NCI-H446 (cell line): ENCODE data around the gene U2AF2.

Experiments
- DNase-seq, 2 experiments: peaks; one replicate each; lab custom pipeline; 2025; lab: John Stamatoyannopoulos, UW

U2AF2 gene

DNA sequence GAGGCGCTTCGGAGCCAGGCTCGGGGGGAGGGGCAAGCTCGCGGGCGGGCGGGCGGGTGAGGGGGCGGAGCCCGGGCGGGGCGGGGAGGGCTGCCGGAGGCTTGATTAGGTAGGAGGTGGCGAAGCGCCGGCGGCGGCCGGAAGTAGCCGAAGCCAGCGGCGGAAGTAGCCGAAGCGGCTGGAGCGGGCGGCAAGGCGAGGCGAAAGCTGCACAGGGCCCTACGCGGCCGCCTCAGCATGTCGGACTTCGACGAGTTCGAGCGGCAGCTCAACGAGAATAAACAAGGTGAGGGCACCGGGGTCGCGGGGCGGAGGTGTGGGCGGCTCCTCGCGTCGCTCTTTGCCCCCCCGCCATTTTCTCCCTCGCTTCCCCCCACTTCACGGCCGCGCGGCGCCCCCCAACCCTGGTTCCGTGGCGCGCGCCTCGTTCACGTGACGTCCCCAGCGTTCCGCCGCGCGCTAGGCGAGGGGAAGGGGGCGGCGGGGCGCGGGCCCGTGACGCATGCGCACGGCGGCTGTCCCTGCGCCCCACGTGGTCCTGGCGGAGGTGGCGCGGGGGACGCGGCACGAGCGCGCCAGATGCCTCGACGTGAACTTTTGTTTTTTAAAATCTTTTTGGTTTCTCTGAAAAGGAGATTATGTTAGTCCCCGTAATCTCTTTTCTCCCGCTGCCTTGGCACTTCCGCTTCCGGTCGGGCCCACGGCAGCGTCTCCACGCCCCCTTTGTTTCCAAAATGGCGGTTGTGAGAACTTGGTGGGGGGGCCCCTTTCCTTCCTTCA is at the start of gene U2AF2:
Gene U2AF2, plus strand, starts transcription at position 168 of the 780 bp plus-strand sequence. Its CDS starts 70 bp downstream, at position 238.
- DNase-seq = peak; percentile 83 to 99

DNA sequence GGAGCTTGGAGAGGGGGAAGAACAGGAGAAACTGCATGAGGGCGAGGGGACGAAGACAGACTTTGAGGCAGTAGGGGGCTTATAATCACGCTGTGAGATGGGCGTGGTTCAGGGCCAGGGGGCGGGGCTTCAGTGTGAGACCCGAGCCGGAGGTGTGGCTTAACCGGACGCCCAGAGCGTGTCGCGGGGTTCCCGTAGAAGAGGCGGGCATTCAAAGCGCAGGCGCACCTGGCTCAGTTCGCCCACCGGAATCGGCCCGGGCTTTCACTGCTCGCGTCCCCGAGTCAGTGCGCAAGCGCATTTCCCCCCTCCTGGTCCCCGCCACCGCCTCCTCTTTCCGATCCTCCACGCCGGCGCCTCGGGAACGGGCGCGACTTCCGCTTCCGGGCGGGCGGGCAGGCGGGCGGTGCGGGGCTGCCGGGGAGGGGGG is 49.6 kb upstream of the U2AF2 start:
- DNase-seq = peak; percentile 97 to 99

DNA sequence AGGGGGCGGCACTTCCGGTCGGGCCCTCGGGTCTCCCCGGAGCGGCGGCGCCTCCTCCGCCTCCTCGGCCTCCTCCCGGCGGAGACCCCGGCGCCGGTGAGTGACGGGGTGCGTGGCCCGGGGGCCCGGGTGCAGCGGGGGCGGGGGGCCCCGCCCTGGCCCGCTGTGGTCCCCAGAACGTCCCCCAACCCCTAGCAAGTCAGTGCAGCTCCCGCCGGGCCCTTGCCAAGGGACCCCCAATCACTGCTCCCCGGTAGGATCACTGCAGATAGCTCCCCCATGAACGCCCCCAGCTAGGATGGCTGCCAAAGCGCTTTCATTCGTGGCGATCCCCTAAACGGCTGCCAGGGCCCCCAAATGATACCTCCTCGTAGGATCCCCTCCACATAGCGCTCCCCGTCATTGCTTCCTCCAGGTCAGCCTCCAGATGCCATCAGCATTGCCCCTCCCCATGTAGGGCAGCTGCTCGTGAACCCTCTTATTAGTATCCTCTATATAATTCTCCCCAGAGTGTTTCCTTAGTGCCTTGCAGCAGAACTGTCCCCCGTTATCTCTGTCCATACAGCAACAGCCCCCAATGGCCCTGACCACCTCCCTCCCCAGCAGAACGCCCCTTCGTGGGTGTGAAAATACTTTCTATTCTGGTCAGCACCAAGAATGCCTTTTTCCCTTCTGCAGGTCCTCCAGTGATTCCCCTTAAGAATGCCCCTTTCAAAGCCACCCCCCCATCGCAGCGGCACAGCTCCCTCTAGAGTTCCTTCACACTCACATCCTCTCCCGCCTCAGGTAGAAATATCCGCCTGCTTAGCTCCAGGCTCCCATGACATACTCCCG is 49.0 kb upstream of the U2AF2 start, which contains the start of gene ZNF865:
Gene ZNF865, plus strand, starts transcription at position 11 of the 834 bp plus-strand sequence. CDS start 7,972 bp downstream, outside the sequence.
- DNase-seq = peak; percentile 55 to 69

DNA sequence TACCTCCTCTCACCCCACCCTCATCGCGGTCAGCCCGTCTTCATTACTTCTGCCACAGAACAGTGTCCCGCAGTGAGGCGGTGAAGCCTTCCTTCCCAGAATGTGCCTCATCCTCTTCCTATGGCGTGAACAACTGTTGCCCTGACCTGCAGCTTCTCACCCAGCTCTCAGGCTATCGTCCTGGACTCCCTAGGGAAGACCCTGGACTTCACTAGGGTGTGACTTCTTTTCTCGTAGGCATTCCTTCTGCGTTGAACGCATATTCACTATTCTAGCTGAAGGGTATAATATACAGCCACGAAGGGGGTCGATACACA is 48.4 kb upstream of the U2AF2 start:
- DNase-seq = no peak

DNA sequence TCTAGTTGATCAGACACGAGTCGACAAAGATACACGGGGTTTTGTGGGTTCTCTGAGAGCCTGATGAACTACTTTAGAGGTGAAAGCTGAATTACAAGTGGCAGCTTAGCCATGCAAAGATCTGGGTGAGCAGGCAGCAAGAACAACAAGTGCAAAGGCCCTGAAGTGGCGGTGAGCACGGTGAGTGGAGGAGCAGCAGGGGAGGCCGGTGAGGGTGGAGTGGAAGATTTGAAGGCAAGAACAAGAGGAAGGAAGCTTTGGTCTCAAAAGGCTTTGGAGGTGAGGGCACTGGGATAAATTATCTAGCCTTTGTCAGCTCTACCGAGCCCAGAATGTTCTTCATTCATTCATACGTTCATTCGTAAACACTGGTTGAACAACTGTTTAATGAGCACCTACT is 48.0 kb upstream of the U2AF2 start:
- no peak for DNase-seq

DNA sequence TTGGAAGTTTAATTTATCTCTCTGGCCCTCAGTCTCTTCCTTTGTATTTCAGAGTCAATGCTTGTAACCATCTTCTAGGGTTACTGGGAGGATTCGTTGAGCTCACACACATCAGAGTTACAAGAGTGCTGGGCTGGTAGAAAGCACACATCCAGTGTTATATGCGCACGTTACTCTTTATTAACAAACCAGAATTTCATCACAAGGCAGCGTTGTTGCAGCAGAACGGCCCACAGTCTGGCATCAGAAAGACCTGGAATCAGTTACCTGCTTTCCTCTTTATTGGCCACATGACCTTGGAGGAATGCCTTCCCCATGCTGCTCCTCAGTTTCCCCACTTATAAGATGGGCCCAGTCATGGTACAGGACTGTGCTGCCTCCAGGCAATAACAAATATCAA is 45.5 kb upstream of the U2AF2 start:
- no peak for DNase-seq

DNA sequence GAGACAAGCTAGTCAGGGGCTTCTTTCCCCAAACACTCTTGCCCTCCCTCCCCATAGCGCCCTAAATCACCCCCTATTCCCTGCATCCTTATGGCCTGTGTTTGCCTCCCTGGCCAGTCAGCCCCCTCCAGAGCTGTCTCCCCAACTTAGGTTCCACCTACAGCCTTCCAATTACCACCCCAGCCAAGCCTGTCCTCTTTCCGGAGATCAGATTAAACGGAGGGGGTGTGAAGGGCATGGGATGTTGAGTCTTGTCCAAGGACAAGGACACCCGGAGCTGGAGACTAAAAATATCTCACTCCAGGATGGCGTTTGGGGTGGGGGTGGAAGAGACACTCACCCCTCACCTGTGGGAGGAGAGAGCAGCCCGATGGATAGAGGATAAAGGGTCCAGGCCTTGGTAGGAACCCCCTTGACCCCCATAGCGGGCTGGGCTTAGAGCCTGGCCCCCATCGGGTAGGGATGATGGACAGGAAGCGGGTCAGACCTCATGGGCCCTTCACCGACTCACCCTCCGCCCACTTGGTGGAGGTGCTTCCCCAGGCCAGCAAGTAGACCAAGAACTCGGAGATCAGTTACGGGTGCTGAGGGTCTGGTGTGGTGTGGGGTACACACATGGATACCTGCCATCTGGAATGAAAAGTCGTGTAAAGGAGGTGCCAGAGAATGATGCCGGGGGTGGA is 43.4 kb upstream of the U2AF2 start:
- no peak for DNase-seq

DNA sequence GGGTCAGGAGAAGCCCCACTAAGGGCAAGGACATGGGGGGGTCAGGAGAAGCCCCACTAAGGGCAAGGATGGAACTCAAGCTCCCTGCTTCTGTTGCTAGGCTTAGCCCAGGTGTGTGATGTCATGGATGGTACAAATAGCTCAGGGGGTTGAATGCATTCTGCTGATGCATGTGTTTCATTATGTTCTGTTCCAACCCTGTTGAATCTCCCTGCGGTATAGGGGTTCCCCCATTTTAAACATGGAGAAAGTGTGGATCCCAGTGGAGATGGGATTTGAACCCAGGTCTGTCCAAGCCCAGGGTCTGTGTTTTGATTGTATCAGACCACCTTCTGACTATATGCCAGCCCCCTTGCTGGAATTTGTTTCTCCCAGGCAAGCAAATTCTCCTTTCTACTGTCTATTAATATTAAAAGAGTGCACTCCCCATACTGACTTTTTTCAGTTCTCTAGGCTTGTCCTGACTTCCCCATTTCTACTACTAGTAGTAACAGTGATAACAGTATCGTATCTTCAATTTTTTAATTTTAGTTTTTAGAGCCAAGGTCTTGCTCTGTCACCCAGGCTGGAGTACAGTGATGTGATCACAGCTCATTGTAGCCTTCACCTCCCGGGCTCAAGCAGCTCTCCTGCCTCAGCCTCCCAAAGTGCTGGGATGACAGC is 42.7 kb upstream of the U2AF2 start:
- no peak for DNase-seq

DNA sequence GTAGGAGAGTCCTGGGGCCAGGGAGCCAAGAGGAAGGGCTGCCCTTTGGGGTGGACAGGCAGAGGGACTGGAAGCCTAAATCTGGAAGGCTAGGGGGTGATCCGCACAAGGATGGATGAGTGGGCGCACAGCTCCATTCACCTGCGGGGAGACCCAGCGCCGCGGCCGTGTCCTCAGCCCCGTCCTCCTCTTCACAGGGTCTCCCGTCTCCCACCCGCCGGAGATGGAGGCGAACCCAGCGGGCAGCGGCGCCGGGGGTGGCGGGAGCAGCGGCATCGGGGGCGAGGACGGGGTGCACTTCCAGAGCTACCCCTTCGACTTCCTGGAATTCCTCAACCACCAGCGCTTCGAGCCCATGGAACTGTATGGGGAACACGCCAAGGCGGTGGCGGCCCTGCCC is 41.4 kb upstream of the U2AF2 start:
- DNase-seq = no peak

DNA sequence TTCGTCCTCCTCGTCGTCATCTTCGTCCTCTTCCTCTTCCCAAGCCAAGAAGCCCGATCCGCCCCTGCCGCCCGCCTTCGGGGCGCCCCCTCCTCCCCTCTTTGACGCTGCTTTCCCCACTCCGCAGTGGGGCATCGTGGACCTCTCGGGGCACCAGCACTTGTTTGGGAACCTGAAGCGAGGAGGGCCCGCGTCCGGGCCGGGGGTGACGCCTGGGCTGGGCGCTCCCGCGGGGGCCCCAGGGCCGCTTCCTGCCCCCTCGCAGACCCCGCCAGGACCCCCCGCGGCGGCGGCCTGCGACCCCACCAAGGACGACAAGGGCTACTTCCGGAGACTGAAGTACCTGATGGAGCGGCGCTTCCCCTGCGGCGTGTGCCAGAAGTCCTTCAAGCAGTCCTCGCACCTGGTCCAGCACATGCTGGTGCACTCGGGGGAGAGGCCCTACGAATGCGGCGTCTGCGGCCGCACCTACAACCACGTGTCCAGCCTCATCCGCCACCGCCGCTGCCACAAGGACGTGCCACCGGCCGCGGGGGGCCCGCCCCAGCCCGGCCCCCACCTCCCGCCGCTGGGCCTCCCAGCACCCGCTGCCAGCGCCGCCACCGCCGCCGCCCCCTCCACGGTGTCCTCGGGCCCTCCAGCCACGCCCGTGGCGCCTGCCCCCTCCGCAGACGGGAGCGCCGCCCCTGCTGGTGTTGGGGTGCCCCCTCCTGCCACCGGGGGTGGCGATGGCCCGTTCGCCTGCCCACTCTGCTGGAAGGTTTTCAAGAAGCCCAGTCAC is 40.7 kb upstream of the U2AF2 start:
- DNase-seq = no peak

DNA sequence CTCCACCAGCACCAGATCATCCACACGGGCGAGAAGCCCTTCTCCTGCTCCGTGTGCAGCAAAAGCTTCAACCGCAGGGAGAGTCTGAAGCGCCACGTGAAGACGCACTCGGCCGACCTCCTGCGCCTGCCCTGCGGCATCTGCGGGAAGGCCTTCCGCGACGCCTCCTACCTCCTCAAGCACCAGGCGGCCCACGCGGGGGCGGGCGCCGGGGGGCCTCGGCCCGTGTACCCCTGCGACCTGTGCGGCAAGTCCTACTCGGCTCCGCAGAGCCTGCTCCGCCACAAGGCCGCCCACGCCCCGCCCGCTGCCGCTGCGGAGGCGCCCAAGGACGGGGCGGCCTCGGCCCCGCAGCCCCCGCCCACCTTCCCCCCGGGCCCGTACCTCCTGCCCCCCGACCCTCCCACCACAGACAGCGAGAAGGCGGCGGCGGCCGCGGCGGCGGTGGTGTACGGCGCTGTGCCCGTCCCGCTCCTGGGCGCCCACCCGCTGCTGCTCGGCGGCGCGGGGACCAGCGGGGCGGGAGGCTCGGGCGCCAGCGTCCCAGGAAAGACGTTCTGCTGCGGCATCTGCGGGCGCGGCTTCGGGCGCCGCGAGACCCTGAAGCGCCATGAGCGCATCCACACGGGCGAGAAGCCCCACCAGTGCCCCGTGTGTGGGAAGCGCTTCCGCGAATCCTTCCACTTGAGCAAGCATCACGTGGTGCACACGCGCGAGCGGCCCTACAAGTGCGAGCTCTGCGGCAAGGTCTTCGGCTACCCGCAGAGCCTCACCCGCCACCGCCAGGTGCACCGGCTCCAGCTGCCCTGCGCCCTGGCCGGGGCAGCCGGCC is 39.9 kb upstream of the U2AF2 start:
- no peak for DNase-seq

DNA sequence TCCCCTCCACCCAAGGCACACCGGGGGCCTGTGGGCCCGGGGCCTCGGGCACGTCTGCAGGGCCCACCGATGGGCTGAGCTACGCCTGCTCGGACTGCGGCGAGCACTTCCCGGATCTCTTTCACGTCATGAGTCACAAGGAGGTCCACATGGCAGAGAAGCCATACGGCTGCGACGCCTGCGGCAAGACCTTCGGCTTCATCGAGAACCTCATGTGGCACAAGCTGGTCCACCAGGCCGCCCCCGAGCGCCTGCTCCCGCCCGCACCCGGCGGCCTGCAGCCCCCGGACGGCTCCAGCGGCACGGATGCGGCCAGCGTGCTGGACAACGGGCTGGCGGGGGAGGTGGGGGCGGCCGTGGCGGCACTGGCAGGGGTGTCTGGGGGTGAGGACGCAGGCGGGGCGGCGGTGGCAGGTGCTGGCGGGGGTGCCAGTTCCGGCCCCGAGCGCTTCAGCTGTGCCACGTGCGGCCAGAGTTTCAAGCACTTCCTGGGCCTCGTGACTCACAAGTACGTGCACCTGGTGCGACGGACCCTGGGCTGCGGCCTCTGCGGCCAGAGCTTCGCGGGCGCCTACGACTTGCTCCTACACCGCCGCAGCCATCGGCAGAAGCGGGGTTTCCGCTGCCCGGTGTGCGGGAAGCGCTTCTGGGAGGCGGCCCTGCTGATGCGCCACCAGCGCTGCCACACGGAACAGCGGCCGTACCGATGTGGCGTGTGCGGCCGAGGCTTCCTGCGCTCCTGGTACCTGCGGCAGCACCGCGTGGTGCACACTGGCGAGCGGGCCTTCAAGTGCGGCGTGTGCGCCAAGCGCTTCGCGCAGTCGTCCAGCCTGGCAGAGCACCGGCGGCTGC is 39.1 kb upstream of the U2AF2 start:
- no peak for DNase-seq

DNA sequence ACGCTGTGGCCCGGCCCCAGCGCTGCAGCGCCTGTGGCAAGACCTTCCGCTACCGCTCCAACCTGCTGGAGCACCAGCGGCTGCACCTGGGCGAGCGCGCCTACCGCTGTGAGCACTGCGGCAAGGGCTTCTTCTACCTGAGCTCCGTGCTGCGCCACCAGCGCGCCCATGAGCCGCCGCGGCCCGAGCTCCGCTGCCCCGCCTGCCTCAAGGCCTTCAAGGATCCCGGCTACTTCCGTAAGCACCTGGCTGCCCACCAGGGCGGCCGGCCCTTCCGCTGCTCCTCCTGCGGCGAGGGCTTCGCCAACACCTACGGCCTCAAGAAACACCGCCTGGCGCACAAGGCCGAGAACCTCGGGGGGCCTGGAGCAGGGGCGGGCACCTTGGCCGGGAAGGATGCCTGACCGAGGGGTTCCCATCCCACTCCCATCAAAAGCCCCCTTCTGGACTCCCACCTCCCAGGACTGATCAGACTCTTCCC is 38.4 kb upstream of the U2AF2 start:
- no peak for DNase-seq

DNA sequence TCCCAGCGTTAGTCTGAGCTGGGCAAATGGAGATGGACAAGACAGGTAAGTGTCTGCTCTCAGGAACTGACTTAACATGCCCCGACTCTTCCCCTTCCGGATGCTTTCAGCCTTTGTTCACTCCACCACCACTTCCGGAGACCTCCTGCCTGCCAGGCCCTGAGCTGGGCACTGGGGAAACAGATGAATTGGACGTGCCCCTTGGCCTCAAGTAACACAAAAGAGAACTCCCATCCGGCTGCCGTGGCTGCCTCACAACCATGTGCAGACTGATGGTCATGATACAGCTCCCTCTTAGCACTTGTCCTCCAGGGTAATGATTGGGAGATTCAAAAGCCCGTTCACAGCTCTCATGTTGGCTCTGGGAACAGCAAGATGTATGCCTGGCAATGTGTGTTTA is 37.4 kb upstream of the U2AF2 start:
- no peak for DNase-seq

DNA sequence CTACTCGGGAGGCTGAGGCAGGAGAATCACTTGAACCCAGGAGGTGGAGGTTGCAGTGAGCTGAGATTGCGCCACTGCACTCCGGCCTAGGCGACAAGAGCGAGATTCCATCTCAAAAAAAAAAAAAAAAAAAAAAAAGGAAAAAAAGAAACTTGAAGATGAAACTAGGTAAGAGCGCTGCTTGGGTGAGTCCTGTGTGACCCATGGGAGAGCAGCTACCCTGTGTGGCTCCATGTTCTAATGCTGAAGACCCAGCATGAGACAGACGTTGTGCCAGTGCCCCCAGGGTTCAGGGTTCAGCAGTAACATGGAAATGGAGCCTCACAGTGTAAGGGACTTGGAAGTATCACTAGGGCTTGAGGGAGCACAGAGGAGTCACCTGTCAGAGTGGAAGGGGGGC is 36.4 kb upstream of the U2AF2 start:
- no peak for DNase-seq

DNA sequence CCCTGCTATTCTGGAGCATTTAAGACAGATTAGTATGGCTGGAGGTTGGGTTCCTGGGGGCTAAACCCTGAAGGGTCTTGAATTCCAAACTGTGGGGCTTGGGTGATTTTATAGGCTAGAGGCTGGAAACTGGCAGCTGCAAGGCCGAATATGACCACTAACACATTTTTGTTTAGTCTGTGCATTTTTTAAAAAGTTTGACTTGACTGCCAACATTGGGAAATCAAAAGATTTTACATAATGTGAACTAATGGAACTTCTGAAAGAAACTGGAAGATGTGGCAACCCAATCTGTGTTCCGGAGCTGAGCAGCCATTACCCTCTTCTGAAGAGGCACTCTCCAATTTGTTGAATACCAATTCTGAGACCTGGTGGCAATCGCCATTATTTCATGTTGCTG is 35.5 kb upstream of the U2AF2 start:
- DNase-seq = no peak

DNA sequence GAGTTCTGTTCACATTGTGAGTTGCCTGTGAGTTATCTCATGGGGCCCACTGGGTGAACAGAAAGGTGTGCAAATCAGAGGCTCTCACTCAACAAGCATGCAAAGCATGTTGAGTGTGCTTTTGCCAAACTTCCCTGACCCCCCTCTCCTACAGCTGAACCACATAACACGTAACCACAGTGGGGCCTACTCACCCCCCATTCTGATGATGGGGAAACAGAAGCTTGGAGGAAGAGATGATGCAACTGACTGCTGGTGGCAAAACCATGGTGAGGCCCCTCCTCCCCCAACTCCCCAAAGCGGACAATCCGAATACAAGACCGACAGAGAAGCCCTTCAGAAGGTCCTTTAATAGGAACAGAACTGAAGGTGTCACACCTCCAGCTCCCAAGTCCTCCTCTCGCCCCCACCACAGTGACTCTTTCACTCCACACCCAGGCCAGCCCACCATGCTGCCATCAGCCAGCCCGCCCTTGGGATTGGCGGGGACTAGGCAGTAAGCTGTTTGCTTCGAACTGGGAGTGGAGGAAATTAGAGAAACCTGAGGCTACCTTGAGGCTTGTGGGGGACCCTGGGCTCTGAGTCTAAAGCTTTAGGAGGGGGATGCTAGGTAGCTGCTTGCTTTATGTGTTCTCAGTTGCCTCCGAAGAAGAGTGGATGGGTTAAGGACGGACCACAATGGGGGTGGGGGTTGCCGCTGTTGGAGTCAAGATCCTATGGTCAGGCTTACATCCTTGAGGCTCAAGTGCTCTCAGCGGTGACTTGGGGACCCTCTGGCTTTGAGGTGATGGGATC is 34.2 kb upstream of the U2AF2 start:
- no peak for DNase-seq

DNA sequence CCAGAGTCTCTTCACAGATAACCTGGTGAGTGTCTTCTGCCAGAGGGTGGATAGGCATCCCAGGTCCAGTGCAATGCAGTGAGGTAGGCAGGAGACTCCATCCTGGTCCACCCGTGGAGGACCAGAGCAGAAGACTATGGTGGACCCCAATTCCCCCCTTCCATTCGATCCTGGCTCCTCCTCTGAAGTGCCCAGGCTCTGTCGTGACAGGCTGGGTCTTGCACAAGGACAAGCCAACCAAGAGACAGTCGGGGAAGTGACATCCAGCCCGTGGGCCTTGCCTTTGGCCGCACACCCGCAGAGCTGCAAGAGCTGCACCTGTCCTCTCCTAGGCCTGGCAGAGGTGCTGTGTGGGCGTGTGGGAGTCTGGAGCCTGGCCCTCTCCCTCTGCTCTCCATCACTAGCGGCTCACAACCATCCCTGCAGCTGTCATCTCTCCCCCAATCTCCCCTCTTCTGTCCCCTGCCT is 33.6 kb upstream of the U2AF2 start:
- DNase-seq = no peak
